Loucy (cell line): Measurements from ENCODE around the gene SEMA3A.

Source experiments
- CTCF ChIP-seq: fragments of 200-600 bp; sonication (generic); conservative IDR thresholded peaks from 2 replicates; pipeline ENCODE4 v1.5.1; 2014; ENCODE audit warnings: mild to moderate bottlenecking, antibody characterized with exemption, low read length
- EZH2phosphoT487 ChIP-seq: fragments of 200-600 bp; IDR thresholded peaks from 2 replicates; pipeline ENCODE4 v1.6.1; 2018; ENCODE audit warnings: antibody characterized with exemption, mild to moderate bottlenecking, moderate library complexity, borderline replicate concordance

DNA sequence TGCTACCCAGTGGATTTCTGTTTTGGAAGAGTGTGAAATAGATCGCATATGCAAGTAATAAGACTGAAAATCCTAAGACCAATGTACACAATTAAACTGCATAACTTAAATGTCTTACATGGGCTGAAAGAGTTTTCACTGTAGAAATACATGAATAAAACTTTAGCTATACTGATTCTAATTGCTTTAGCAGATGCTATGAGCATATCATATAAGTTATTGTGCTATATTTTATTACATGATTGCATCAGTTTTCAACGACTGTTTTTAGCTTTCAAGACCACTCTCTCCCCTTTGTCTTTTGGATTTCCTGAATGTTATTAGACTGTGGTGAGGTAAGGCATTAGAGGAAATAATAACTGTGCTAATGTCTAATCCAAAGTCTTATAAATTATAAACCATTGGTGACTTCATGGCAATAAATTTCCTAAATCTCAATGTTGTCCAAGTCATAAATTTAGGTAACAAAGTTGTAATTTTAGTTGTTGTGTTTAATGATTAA lies 124.5 kb downstream of the SEMA3A start:
- TF ChIP-seq CTCF (no peak), EZH2phosphoT487 (no peak)
